Psoas muscle (tissue), 8 donors: ENCODE data around the gene MARK4. TPM values are rescaled to one million over a fixed set of nuclear protein-coding genes. Genes with fewer than 3 reads are reported as not detected.
A peak's percentile ranks its signal among the peaks of the same experiment; 100 is the strongest.

Experiments used
- ATAC-seq, 4 donors: fragments of 200-7000 bp; cut with Tn5 transposase; one replicate each; pipeline ENCODE4 v1.9.1; 2020; ENCODE audit warnings: moderate library complexity in 3 of 4, mild to moderate bottlenecking in 2 of 4
- DNase-seq, 2 donors: peaks; one replicate each; pipeline ENCODE4 v3.0.0-alpha.2; 2020
- H3K27ac ChIP-seq: fragments of 200-600 bp; one replicate; pipeline ENCODE4 v1.8.0; 2022
- H3K27me3 ChIP-seq, 3 donors: fragments of 200-600 bp in 1 of 3; one replicate each; pipeline versions ENCODE4 v1.6.1 to v1.8.0; 2013 to 2022; ENCODE audit warnings: low read length in 2 of 3, mild to moderate bottlenecking in 2 of 3, moderate library complexity in 1 of 3; ENCODE audit not compliant: insufficient read depth in 3 of 3
- H3K36me3 ChIP-seq, 2 donors: fragments of 200-600 bp in 1 of 2; one replicate each; pipeline versions ENCODE4 v1.6.1 to v1.8.0; 2013 to 2022; ENCODE audit warnings: low read depth in 1 of 2, mild to moderate bottlenecking in 1 of 2, moderate library complexity in 1 of 2; ENCODE audit not compliant: insufficient read depth in 1 of 2
- H3K4me1 ChIP-seq: fragments of 200-600 bp; one replicate; pipeline ENCODE4 v1.8.0; 2022
- H3K4me3 ChIP-seq: fragments of 200-600 bp; one replicate; pipeline ENCODE4 v1.8.0; 2022; ENCODE audit warnings: mild to moderate bottlenecking
- H3K9me3 ChIP-seq: fragments of 200-600 bp; one replicate; pipeline ENCODE4 v1.8.0; 2022
- CTCF ChIP-seq: fragments of 200-600 bp; IDR thresholded peaks from one replicate; pipeline ENCODE4 v1.8.0; 2022; ENCODE audit warnings: antibody characterized with exemption
- whole genome bisulfite sequencing, 3 donors: extraction: QIAGEN DNeasy Blood & Tissue Kit; methylation state at CpG; one replicate each; pipeline versions ENCODE4 v1.1.6 to v1.1.7; 2013; 5-methylcytosine and 5-hydroxymethylcytosine counted together
- intact Hi-C, 2 donors: fragments of 100-400 bp; cut with DNase I; formaldehyde crosslinking; loops; one replicate each; pipeline versions ENCODE4 v1.11.0 to v1.14.2; 2022
- polyA plus RNA-seq, 3 donors: library from polyadenylated mRNA; stranded (reverse); fragments of 200-250 nt; gene quantifications; one replicate each; pipeline ENCODE4 v1.2.3, GENCODE V29; 2013
- total RNA-seq, 4 donors: library from RNA; stranded (reverse); fragmentation: NEBNext Ultra II Directional in 2 of 4; extraction: Animal tissue kit (Norgen Biotek cat#: 25700) in 2 of 4; gene quantifications; one replicate each; pipeline versions ENCODE4 v1.2.1 to v1.2.4, GENCODE V29; 2021 to 2023
- donor health status: healthy with polysubstance abuse.
- donor health status: DM: no; HTN: no; CAD: no; lungs with moderate emphysema.
- donor health status: Bipolar disorder and iron deficiency.
- donor health status: healthy.
- donor health status: DM: yes; HTN: yes; CAD: no.
- donor health status: DM: no; HTN: no; CAD: no.
- donor health status: DM: no; HTN: no; CAD: no.
- donor health status: DM: yes; HTN: yes; CAD: no.

Gene MARK4
- total and polyA plus RNA-seq, 7 donors = 11.0 to 37.7 (median 29.7) TPM

GRCh38 chr19:45290381-45290931, 39.4 kb downstream of the MARK4 start:
- peaks cover 4% of the 10 kb centered on the region for H3K9me3 ChIP-seq
- intact Hi-C loops = no loop called here
- H3K27ac ChIP-seq = no peak overlapping the region
- H3K4me3 ChIP-seq = no peak overlapping the region
- DNase-seq = no peak
- TF ChIP-seq CTCF = no peak
- WGBS, 3 donors = 52 to 65% (median 53%) methylated on average over 6 of the region's 6 CpGs
- peaks cover 5% of the 10 kb centered on the region for H3K4me1 ChIP-seq
- peak in 3 of 4 donors; percentile 20 to 32 (median 22) for ATAC-seq
- H3K36me3 ChIP-seq = peaks cover 3 to 29% of the 10 kb centered on the region in 2 donors
- no peaks in the 10 kb centered on the region for H3K27me3 ChIP-seq

DNA sequence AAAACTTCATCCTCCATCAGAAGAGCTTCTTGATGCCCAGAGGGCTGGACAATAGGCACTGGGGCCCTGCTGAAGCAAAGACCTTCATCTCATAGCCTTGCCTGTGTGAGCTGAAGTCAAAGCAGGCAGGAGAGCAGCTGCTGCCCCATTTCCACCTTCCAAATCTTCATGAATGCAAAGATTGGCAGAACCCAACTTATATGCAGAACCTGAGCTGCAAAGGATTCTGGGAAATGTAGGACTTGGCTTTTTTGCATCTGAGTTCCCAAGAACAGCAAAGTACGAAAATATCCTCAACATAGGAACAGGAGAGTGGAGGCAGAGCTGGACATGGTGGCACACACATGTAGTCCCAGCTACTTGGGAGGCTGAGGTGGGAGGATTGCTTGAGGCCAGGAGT, 40.8 kb downstream of the MARK4 start:
- peaks cover 5% of the 10 kb centered on the region for H3K4me1 ChIP-seq
- ATAC-seq (no peak), DNase-seq (no peak)
- intact Hi-C loops = no loop called here
- no peak for TF ChIP-seq CTCF
- H3K4me3 ChIP-seq = no peak overlapping the region
- WGBS, 3 donors = 95 to 100% (median 97%) methylated on average over 1 of the region's 1 CpG
- H3K27ac ChIP-seq = no peak overlapping the region
- H3K36me3 ChIP-seq = peaks cover 2 to 29% of the 10 kb centered on the region in 2 donors
- peaks cover 4% of the 10 kb centered on the region for H3K9me3 ChIP-seq
- no peaks in the 10 kb centered on the region for H3K27me3 ChIP-seq

GRCh38 chr19:45293682-45294081, 42.6 kb downstream of the MARK4 start:
- no peaks in the 10 kb centered on the region for H3K27me3 ChIP-seq
- peaks cover 5% of the 10 kb centered on the region for H3K4me1 ChIP-seq
- H3K36me3 ChIP-seq = peaks cover 2 to 16% of the 10 kb centered on the region in 2 donors
- H3K27ac ChIP-seq = no peak overlapping the region
- DNase-seq = no peak
- no peak overlapping the region for H3K4me3 ChIP-seq
- intact Hi-C loops = no loop called here
- H3K9me3 ChIP-seq = peaks cover 4% of the 10 kb centered on the region
- WGBS, 3 donors = 81 to 91% (median 86%) methylated on average over 4 of the region's 4 CpGs
- TF ChIP-seq CTCF = no peak
- peak in 2 of 4 donors; percentile 10 to 18 for ATAC-seq

DNA sequence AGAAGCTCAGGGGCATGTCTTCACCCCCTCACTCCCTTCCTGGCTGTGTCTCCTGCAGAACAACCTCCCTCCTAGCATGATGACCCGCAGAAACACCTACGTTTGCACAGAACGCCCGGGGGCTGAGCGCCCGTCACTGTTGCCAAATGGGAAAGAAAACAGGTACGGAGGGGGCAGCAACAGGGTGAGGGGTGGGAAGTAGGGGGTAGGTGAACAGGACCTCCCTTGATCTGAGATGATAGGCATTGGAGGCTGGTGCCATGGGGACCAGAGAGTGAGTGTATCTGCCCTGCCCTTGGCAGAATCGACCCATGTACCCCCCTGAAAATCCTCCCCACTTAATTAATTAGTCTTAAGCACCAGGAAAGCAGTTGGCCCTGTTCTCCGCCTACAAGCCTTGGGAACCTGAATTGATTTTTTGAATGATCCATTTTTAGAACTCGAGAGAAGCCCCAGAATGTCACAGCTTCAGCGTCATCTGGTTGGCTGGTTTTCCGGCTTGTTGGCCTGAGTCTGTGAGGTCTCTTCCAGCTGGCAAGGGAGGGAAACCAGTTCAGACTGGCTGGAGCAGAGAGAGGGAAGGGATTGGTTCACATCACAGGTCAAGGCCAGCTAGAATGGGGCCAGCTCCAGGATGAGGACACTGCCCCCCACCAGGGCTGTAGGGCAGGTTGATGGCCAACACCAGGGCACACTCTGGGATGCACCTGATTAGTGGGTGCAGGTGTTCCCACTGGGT, 43.4 kb downstream of the MARK4 start:
- Histone ChIP-seq H3K4me3 (no peak overlapping the region), H3K27me3 (no peaks in the 10 kb centered on the region), H3K4me1 (peaks cover 5% of the 10 kb centered on the region), H3K9me3 (peaks cover 4% of the 10 kb centered on the region), H3K36me3 (peaks cover 2 to 16% of the 10 kb centered on the region in 2 donors), H3K27ac (no peak overlapping the region)
- TF ChIP-seq CTCF = no peak
- WGBS, 3 donors = 41 to 57% (median 45%) methylated on average over 12 of the region's 12 CpGs
- ATAC-seq (peak; percentile 65 to 92 (median 88)), DNase-seq (peak; percentile 33 to 76)
- intact Hi-C loops = no loop called here
